A673 (cell line): ENCODE data around the gene GAMT. TPM values are rescaled to one million over a fixed set of nuclear protein-coding genes. Genes with fewer than 3 reads are reported as not detected.
A peak's percentile ranks its signal among the peaks of the same experiment; 100 is the strongest.

Experiments used
- BruUV-seq: library from RNA; stranded (reverse); fragments of 400-500 nt; replicated peaks from 2 replicates; lab custom pipeline; 2021; lab: Mats Ljungman, UMichigan
- CTCF ChIA-PET: fragments of 300-600 bp; sonication (Branson Sonifier 250); formaldehyde crosslinking; loops from one replicate; lab custom pipeline; 2022; ENCODE audit warnings: antibody characterized with exemption; lab: Charles Lee
- POLR2A ChIA-PET: fragments of 300-600 bp; sonication (Branson Sonifier 250); formaldehyde crosslinking; loops from one replicate; lab custom pipeline; 2022; ENCODE audit warnings: antibody characterized with exemption; ENCODE audit not compliant: low non-redundant PET; lab: Charles Lee
- DNase-seq: peaks from one replicate; pipeline ENCODE4 v3.0.0-alpha.2; 2015; ENCODE audit warnings: low spot score
- H3K27ac ChIP-seq: fragments of 200-600 bp; sonication (generic); 2 replicates; pipeline ENCODE4 v1.5.1; 2016; ENCODE audit warnings: mixed run types, low read depth, mild to moderate bottlenecking, mixed read lengths, antibody characterized with exemption, low read length; ENCODE audit not compliant: poor library complexity, severe bottlenecking
- H3K27me3 ChIP-seq: fragments of 200-600 bp; sonication (generic); replicated peaks from 2 replicates; pipeline ENCODE4 v1.6.1; 2017; ENCODE audit warnings: mixed run types, low read depth, mild to moderate bottlenecking, mixed read lengths, antibody characterized with exemption, low read length; ENCODE audit not compliant: insufficient read depth, poor library complexity
- H3K36me3 ChIP-seq: fragments of 200-600 bp; sonication (generic); 2 replicates; pipeline ENCODE4 v1.6.1; 2016; ENCODE audit warnings: mixed run types, mild to moderate bottlenecking, mixed read lengths, antibody characterized with exemption, low read length; ENCODE audit not compliant: insufficient read depth, poor library complexity, severe bottlenecking
- H3K4me1 ChIP-seq: fragments of 200-600 bp; sonication (generic); 2 replicates; pipeline ENCODE4 v1.6.1; 2017; ENCODE audit warnings: mixed run types, mild to moderate bottlenecking, mixed read lengths, antibody characterized with exemption, low read length; ENCODE audit not compliant: insufficient read depth, poor library complexity, severe bottlenecking
- H3K4me3 ChIP-seq: fragments of 200-600 bp; sonication (generic); 2 replicates; pipeline ENCODE4 v1.5.1; 2016; ENCODE audit warnings: low read depth, mixed run types, mild to moderate bottlenecking, mixed read lengths, low read length; ENCODE audit not compliant: poor library complexity, severe bottlenecking
- H3K9me3 ChIP-seq: fragments of 200-600 bp; sonication (generic); 2 replicates; pipeline ENCODE4 v1.6.1; 2016; ENCODE audit warnings: mixed run types, low read depth, mild to moderate bottlenecking, mixed read lengths, antibody characterized with exemption, low read length; ENCODE audit not compliant: poor library complexity, severe bottlenecking
- CTCF ChIP-seq: fragments of 300-800, 200-600 bp; sonication (generic); conservative IDR thresholded peaks from 2 replicates; pipeline ENCODE4 v1.5.1; 2017; ENCODE audit warnings: low read depth, mild to moderate bottlenecking, antibody characterized with exemption, low read length, moderate library complexity, mixed read lengths
- EZH2 ChIP-seq: fragments of 200-600 bp; sonication (generic); IDR thresholded peaks from 2 replicates; pipeline ENCODE4 v1.6.1; 2017; ENCODE audit warnings: borderline replicate concordance, low read depth, mild to moderate bottlenecking, mixed read lengths, antibody characterized with exemption, low read length; ENCODE audit not compliant: poor library complexity, severe bottlenecking
- intact Hi-C: fragments of 100-400 bp; cut with micrococcal nuclease; formaldehyde crosslinking; loops from one replicate; pipeline ENCODE4 v1.10.0; 2022; ENCODE audit not compliant: unreplicated experiment
- total RNA-seq: library from RNA; stranded (reverse); gene quantifications from 2 replicates; pipeline ENCODE4 v1.2.3, GENCODE V29; 2021

The GAMT gene
- total RNA-seq, 1 experiment from 2014 or later, result 18.8 TPM

GRCh38 chr19:1407528-1408299 is 6.4 kb upstream of the GAMT start, which contains the start of gene DAZAP1:
Gene DAZAP1 (plus strand): TSS chr19:1407586. CDS start chr19:1407774, 188 bp downstream.
- POLR2A ChIA-PET, result interaction anchor here (0.9 kb wide), 1 partner anchor 29 kb away, joined by 13 read pairs; no protein-coding TSS in a partner anchor

GRCh38 chr19:1406774-1407527 is 5.6 kb upstream of the GAMT start:
- ChIA-PET POLR2A (no interaction called here), CTCF (no interaction called here)
- DNase-seq, result peak; percentile 99
- BruUV-seq, result no TSS peak
- H3K27ac ChIP-seq, result peak overlapping the region; percentile 66
- peak overlapping the region; percentile 46 for H3K4me3 ChIP-seq
- peaks cover 14% of the 10 kb centered on the region for H3K36me3 ChIP-seq
- TF ChIP-seq EZH2 (no peak), CTCF (peak; percentile 53)
- no peaks in the 10 kb centered on the region for H3K9me3 ChIP-seq
- peaks cover 22% of the 10 kb centered on the region for H3K4me1 ChIP-seq
- no peaks in the 10 kb centered on the region for H3K27me3 ChIP-seq
- intact Hi-C loops, result no loop called here

More at GRCh38 chr19:1407528-1408299, 6.4 kb upstream of the GAMT start, which contains the start of gene DAZAP1:
- Histone ChIP-seq H3K36me3 (peaks cover 21% of the 10 kb centered on the region), H3K4me1 (peaks cover 22% of the 10 kb centered on the region), H3K27ac (peak within 1 kb of the TSS; percentile 98), H3K9me3 (no peaks in the 10 kb centered on the region), H3K4me3 (peak within 1 kb of the TSS; percentile 97), H3K27me3 (no peaks in the 10 kb centered on the region)
- DNase-seq, result no peak
- intact Hi-C loops, result no loop called here
- no TSS peak for BruUV-seq
- no peak for TF ChIP-seq CTCF
- no peak for TF ChIP-seq EZH2
- CTCF ChIA-PET, result no interaction called here

GRCh38 chr19:1402411-1403070 is 1.2 kb upstream of the GAMT start:
- intact Hi-C loops, result no loop called here
- ChIA-PET POLR2A (interaction anchor here (0.8 kb wide), 1 partner anchor 11 kb away, joined by 3 read pairs; no protein-coding TSS in a partner anchor), CTCF (no interaction called here)
- Histone ChIP-seq H3K9me3 (no peaks in the 10 kb centered on the region), H3K4me3 (no peak overlapping the region), H3K36me3 (no peaks in the 10 kb centered on the region), H3K4me1 (peaks cover 21% of the 10 kb centered on the region), H3K27me3 (no peaks in the 10 kb centered on the region), H3K27ac (no peak overlapping the region)
- BruUV-seq, result no TSS peak
- no peak for DNase-seq
- TF ChIP-seq CTCF, result no peak
- no peak for TF ChIP-seq EZH2
